Liver (tissue), 9 donors: ENCODE results near the gene UBE2E2. TPM values are rescaled to one million over a fixed set of nuclear protein-coding genes. Genes with fewer than 3 reads are reported as not detected.

Experiments
- DNase-seq: peaks from one replicate; pipeline ENCODE4 v3.0.0-alpha.2; 2017; ENCODE audit warnings: low spot score
- H3K27ac ChIP-seq, 2 donors: one replicate each; pipeline ENCODE4 v1.7.0; 2013; ENCODE audit warnings: inconsistent platforms in 2 of 2, low read length in 2 of 2, control low read depth in 1 of 2, low read depth in 1 of 2, mild to moderate bottlenecking in 1 of 2
- H3K27me3 ChIP-seq, 4 donors: one replicate each; pipeline versions ENCODE4 v1.6.1 to v1.7.0; 2013; ENCODE audit warnings: low read length in 3 of 4, inconsistent platforms in 1 of 4, mild to moderate bottlenecking in 1 of 4, moderate library complexity in 1 of 4; ENCODE audit not compliant: control insufficient read depth in 4 of 4, insufficient read depth in 4 of 4
- H3K36me3 ChIP-seq, 4 donors: one replicate each; pipeline versions ENCODE4 v1.6.1 to v1.7.0; 2013; ENCODE audit warnings: low read length in 3 of 4, mild to moderate bottlenecking in 3 of 4, low read depth in 1 of 4, moderate library complexity in 1 of 4; ENCODE audit not compliant: control insufficient read depth in 4 of 4, insufficient read depth in 3 of 4
- H3K4me1 ChIP-seq, 4 donors: one replicate each; pipeline versions ENCODE4 v1.6.1 to v1.7.0; 2013; ENCODE audit warnings: low read length in 3 of 4, mild to moderate bottlenecking in 3 of 4, moderate library complexity in 1 of 4; ENCODE audit not compliant: control insufficient read depth in 4 of 4, insufficient read depth in 4 of 4
- H3K4me3 ChIP-seq, 3 donors: one replicate each; pipeline versions ENCODE4 v1.6.1 to v1.7.0; 2013; ENCODE audit warnings: low read length in 3 of 3, control low read depth in 1 of 3, low read depth in 1 of 3, mild to moderate bottlenecking in 1 of 3
- H3K9ac ChIP-seq, 2 donors: one replicate each; pipeline ENCODE4 v1.7.0; 2013; ENCODE audit warnings: low read length in 2 of 2, mild to moderate bottlenecking in 2 of 2, moderate library complexity in 2 of 2, control low read depth in 1 of 2, low read depth in 1 of 2
- H3K9me3 ChIP-seq, 4 donors: one replicate each; pipeline versions ENCODE4 v1.6.1 to v1.7.0; 2013; ENCODE audit warnings: low read length in 3 of 4; ENCODE audit not compliant: control insufficient read depth in 4 of 4
- ATF3 ChIP-seq: IDR thresholded peaks from 2 replicates; pipeline ENCODE4 v1.6.1; 2016; ENCODE audit warnings: antibody characterized with exemption
- CTCF ChIP-seq: fragments of 150-350 bp; IDR thresholded peaks from 2 replicates; pipeline ENCODE4 v1.5.1; 2017; ENCODE audit warnings: improper control_type of control experiment, low read depth, low read length; ENCODE audit not compliant: missing input control
- EGR1 ChIP-seq, 2 donors: IDR thresholded peaks; 2 replicates each; pipeline ENCODE4 v1.6.1; 2016 to 2018; ENCODE audit warnings: antibody characterized with exemption in 2 of 2, low read depth in 2 of 2
- FOXA1 ChIP-seq: IDR thresholded peaks from 2 replicates; pipeline ENCODE4 v1.6.1; 2016; ENCODE audit warnings: antibody characterized with exemption
- FOXA2 ChIP-seq: IDR thresholded peaks from 2 replicates; pipeline ENCODE4 v1.6.1; 2016; ENCODE audit warnings: antibody characterized with exemption
- HNF4A ChIP-seq, 2 donors: conservative IDR thresholded peaks; 2 replicates each; pipeline ENCODE4 v1.6.1; 2016; ENCODE audit warnings: antibody characterized with exemption in 2 of 2, mild to moderate bottlenecking in 2 of 2
- MAX ChIP-seq: IDR thresholded peaks from 2 replicates; pipeline ENCODE4 v1.6.1; 2016; ENCODE audit warnings: antibody characterized with exemption
- NR2F2 ChIP-seq: IDR thresholded peaks from 2 replicates; pipeline ENCODE4 v1.6.1; 2016; ENCODE audit warnings: antibody characterized with exemption
- RAD21 ChIP-seq, 2 donors: IDR thresholded peaks; 2 replicates each; pipeline ENCODE4 v1.6.1; 2016; ENCODE audit warnings: antibody characterized with exemption in 2 of 2, mild to moderate bottlenecking in 2 of 2
- REST ChIP-seq: IDR thresholded peaks from 2 replicates; pipeline ENCODE4 v1.6.1; 2016; ENCODE audit warnings: antibody characterized with exemption, mild to moderate bottlenecking
- RXRA ChIP-seq, 2 donors: IDR thresholded peaks; 2 replicates each; pipeline ENCODE4 v1.6.1; 2017 to 2018; ENCODE audit warnings: antibody characterized with exemption in 2 of 2, mild to moderate bottlenecking in 1 of 2
- SP1 ChIP-seq: IDR thresholded peaks from 2 replicates; pipeline ENCODE4 v1.6.1; 2018; ENCODE audit warnings: antibody characterized with exemption, mild to moderate bottlenecking
- TAF1 ChIP-seq: conservative IDR thresholded peaks from 2 replicates; pipeline ENCODE4 v1.6.1; 2016; ENCODE audit warnings: antibody characterized with exemption, mild to moderate bottlenecking
- YY1 ChIP-seq: IDR thresholded peaks from 2 replicates; pipeline ENCODE4 v1.6.1; 2016; ENCODE audit warnings: antibody characterized with exemption, mild to moderate bottlenecking
- ZBTB33 ChIP-seq: IDR thresholded peaks from 2 replicates; pipeline ENCODE4 v1.6.1; 2016; ENCODE audit warnings: antibody characterized with exemption
- WGBS: extraction: QIAGEN DNeasy Blood & Tissue Kit; methylation state at CpG from one replicate; pipeline ENCODE4 v1.1.7; 2013; 5-methylcytosine and 5-hydroxymethylcytosine counted together
- polyA plus RNA-seq, 2 donors: library from polyadenylated mRNA; stranded (reverse) in 1 of 2; unstranded in 1 of 2; fragments of 200-250 nt in 1 of 2; fragments of >200 nt in 1 of 2; fragmentation: Nextera tagmentation in 1 of 2; extraction: Ambion mirVana in 1 of 2; gene quantifications; one replicate each; pipeline versions ENCODE4 v1.2.1 to v1.2.3, GENCODE V29; 2013 to 2015
- total RNA-seq, 2 donors: library from RNA; depleted of rRNA; stranded (reverse); fragments of >200 nt; gene quantifications; one replicate each; pipeline ENCODE4 v1.2.3, GENCODE V29; 2014
- donor health status: healthy.
- donor health status: healthy.
- donor health status: healthy.
- donor health status: healthy.
- donor health status: healthy.

UBE2E2 gene
- total and polyA plus RNA-seq, 4 donors = 9.0 to 27.8 (median 16.8) TPM

- TF ChIP-seq ZBTB33 = no peak
- no peak for TF ChIP-seq MAX
- TF ChIP-seq FOXA2 = no peak
- no peak for TF ChIP-seq RXRA (IDR thresholded peaks at IDR 0.05)
- no peak for TF ChIP-seq NR2F2
- TF ChIP-seq FOXA1 = no peak
- no peak for TF ChIP-seq TAF1
- TF ChIP-seq HNF4A (conservative IDR thresholded peaks at IDR 0.05) = no peak
- no peak for TF ChIP-seq EGR1 (IDR thresholded peaks at IDR 0.05; ENCODE audit: low read depth in 2 of 2)
- no peak for TF ChIP-seq REST
- TF ChIP-seq SP1 = no peak
- peak; percentile 38 for DNase-seq
- peaks cover 3 to 15% (median 13%) of the 10 kb centered on the region in 4 donors for H3K4me1 ChIP-seq
- H3K27me3 ChIP-seq = no peaks in the 10 kb centered on the region
- peak overlapping the region in 1 of 2 donors; percentile 42 for H3K9ac ChIP-seq
- H3K27ac ChIP-seq = peak overlapping the region; percentile 91 to 92
- no peaks in the 10 kb centered on the region for H3K9me3 ChIP-seq
- peak overlapping the region; percentile 67 to 92 (median 89) for H3K4me3 ChIP-seq
- no peaks in the 10 kb centered on the region for H3K36me3 ChIP-seq
- WGBS = 2% methylated on average over 19 of the region's 19 CpGs
Observed at GRCh38 chr3:23203708-23204330, 692 bp downstream of the UBE2E2 start.

- H3K4me3 ChIP-seq = no peak overlapping the region
- H3K36me3 ChIP-seq = no peaks in the 10 kb centered on the region
- H3K9ac ChIP-seq = no peak overlapping the region
- no peaks in the 10 kb centered on the region for H3K9me3 ChIP-seq
- no peak for TF ChIP-seq TAF1
- no peak for TF ChIP-seq YY1
- TF ChIP-seq NR2F2 = no peak
- TF ChIP-seq RAD21 (IDR thresholded peaks at IDR 0.05) = no peak
- TF ChIP-seq ATF3 = no peak
- no peak for TF ChIP-seq CTCF
- TF ChIP-seq REST = no peak
- DNase-seq = no peak
- H3K27ac ChIP-seq = no peak overlapping the region
- 90% methylated on average over 3 of the region's 3 CpGs for WGBS
- no peaks in the 10 kb centered on the region for H3K27me3 ChIP-seq
- peaks cover 3 to 23% (median 17%) of the 10 kb centered on the region in 4 donors for H3K4me1 ChIP-seq
Observed at GRCh38 chr3:23206366-23206765, 3.2 kb downstream of the UBE2E2 start.
